C1 segment of cervical spinal cord (tissue), 14 donors: ENCODE results near the gene HTD2.

Source experiments
- DNase-seq, 14 donors: peaks; one replicate each; lab custom pipeline; 2025; lab: John Stamatoyannopoulos, UW

Gene HTD2

GRCh38 chr3:58355179-58355578 is 48.9 kb downstream of the HTD2 start:
- DNase-seq = no peak

GRCh38 chr3:58356054-58356453 is 49.7 kb downstream of the HTD2 start:
- DNase-seq = peak in 3 of 14 donors; percentile 5 to 34 (median 30)

- no peak for DNase-seq
These were observed 51.1 kb downstream of the HTD2 start for GRCh38 chr3:58357402-58357801.

GRCh38 chr3:58358092-58358491 is 51.8 kb downstream of the HTD2 start:
- DNase-seq = no peak

- DNase-seq = no peak
These were observed 52.5 kb downstream of the HTD2 start for GRCh38 chr3:58358808-58359207.

- DNase-seq = no peak
These were observed 53.3 kb downstream of the HTD2 start for GRCh38 chr3:58359621-58360020.

- DNase-seq = no peak
These were observed 55.5 kb downstream of the HTD2 start for GRCh38 chr3:58361866-58362265.

- no peak for DNase-seq
These were observed 60.4 kb downstream of the HTD2 start for GRCh38 chr3:58366699-58367098.

GRCh38 chr3:58369038-58369437 is 62.7 kb downstream of the HTD2 start:
- DNase-seq = no peak
